ENCODE measurements around the gene NEB.

NEB gene

DNA sequence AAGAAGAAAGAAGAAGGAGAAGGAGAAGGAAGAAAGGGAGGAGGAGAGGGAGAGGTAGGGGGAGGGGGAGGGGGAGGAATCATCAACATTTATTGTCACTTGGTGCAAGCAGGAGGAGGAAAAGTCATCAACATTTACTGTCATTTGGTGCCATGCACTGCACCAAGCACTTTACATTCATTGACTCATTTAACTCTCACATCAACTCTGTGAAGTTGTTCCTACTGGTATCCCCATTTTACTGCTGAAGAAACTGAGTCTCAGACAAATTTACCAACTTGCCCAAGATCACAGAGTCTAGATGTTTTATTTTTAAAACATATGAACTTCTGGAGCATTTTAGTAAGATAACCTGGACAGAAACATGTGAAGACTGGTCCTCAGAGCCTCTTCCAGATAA is 46.7 kb upstream of the NEB start:
- H2AFZ ChIP-seq, result no peak overlapping the region
- no peak overlapping the region for H3K27ac ChIP-seq
- no peak overlapping the region for H3K4me3 ChIP-seq (ENCODE audit: low read depth, low read length)
- no peak overlapping the region for H3K4me2 ChIP-seq (ENCODE audit: low read length)
- TF ChIP-seq, protein P1, sequence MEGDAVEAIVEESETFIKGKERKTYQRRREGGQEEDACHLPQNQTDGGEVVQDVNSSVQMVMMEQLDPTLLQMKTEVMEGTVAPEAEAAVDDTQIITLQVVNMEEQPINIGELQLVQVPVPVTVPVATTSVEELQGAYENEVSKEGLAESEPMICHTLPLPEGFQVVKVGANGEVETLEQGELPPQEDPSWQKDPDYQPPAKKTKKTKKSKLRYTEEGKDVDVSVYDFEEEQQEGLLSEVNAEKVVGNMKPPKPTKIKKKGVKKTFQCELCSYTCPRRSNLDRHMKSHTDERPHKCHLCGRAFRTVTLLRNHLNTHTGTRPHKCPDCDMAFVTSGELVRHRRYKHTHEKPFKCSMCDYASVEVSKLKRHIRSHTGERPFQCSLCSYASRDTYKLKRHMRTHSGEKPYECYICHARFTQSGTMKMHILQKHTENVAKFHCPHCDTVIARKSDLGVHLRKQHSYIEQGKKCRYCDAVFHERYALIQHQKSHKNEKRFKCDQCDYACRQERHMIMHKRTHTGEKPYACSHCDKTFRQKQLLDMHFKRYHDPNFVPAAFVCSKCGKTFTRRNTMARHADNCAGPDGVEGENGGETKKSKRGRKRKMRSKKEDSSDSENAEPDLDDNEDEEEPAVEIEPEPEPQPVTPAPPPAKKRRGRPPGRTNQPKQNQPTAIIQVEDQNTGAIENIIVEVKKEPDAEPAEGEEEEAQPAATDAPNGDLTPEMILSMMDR (IDR thresholded peaks at IDR 0.05), result no peak
- no peaks in the 10 kb centered on the region for H3K27me3 ChIP-seq (ENCODE audit: control insufficient read depth, insufficient read depth, low read length)
- H3K9me3 ChIP-seq (ENCODE audit: control insufficient read depth, low read length), result no peaks in the 10 kb centered on the region
- no peaks in the 10 kb centered on the region for H3K36me3 ChIP-seq (ENCODE audit: control insufficient read depth, insufficient read depth, low read length)
- H3K79me2 ChIP-seq, result no peaks in the 10 kb centered on the region
- H3K9ac ChIP-seq, result no peak overlapping the region
- no peaks in the 10 kb centered on the region for H3K4me1 ChIP-seq

DNA sequence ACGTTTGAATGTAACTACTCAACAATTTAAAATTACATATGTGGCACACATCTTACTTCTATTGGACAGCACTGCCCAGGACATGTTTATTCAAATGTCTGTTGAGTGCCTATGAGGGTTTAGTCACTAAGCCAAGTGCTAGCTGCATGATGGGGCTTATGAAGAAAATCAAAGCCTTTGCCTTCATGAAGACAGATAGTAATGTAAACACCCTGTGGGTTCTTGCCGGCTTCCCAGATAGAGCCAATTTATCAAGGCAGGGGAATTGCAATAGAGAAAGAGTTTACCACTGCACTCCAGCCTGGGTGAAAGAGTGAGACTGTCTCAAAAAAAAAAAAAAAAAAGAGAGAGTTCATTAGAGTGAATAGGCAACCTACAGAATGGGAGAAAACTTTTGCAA is 43.7 kb upstream of the NEB start:
- H3K79me2 ChIP-seq, result no peaks in the 10 kb centered on the region
- no peak overlapping the region for H2AFZ ChIP-seq
- H3K27me3 ChIP-seq (ENCODE audit: control insufficient read depth, insufficient read depth, low read length), result no peaks in the 10 kb centered on the region
- TF ChIP-seq, protein P1 (IDR thresholded peaks at IDR 0.05), result no peak
- no peaks in the 10 kb centered on the region for H3K9me3 ChIP-seq (ENCODE audit: control insufficient read depth, low read length)
- no peaks in the 10 kb centered on the region for H3K36me3 ChIP-seq (ENCODE audit: control insufficient read depth, insufficient read depth, low read length)
- H3K4me3 ChIP-seq (ENCODE audit: low read depth, low read length), result no peak overlapping the region
- H3K27ac ChIP-seq, result no peak overlapping the region
- H3K4me1 ChIP-seq, result no peaks in the 10 kb centered on the region
- no peak overlapping the region for H3K4me2 ChIP-seq (ENCODE audit: low read length)
- no peak overlapping the region for H3K9ac ChIP-seq

DNA sequence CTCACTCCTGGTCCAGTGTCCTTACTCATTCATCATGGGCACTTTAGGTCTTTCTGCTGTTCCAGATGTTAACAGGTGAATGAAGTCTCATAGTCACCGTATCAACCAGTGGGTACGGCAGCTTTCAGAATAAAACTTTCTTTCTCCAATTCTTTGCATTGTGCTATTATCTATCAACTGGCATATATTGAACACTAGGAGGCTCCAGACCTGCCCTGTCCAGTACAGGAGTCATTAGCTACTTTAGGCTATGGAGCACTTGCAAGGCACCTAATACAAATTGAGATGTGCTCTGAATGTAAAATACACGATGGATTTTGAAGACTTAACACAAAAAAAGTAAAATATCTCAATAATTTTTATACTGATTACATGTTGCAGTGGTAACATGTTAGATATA is 43.2 kb upstream of the NEB start:
- no peaks in the 10 kb centered on the region for H3K4me1 ChIP-seq
- H3K36me3 ChIP-seq (ENCODE audit: control insufficient read depth, insufficient read depth, low read length), result no peaks in the 10 kb centered on the region
- H3K27ac ChIP-seq, result no peak overlapping the region
- H2AFZ ChIP-seq, result no peak overlapping the region
- H3K4me2 ChIP-seq (ENCODE audit: low read length), result no peak overlapping the region
- TF ChIP-seq, protein P1 (IDR thresholded peaks at IDR 0.05), result no peak
- no peaks in the 10 kb centered on the region for H3K79me2 ChIP-seq
- no peak overlapping the region for H3K4me3 ChIP-seq (ENCODE audit: low read depth, low read length)
- H3K27me3 ChIP-seq (ENCODE audit: control insufficient read depth, insufficient read depth, low read length), result no peaks in the 10 kb centered on the region
- H3K9me3 ChIP-seq (ENCODE audit: control insufficient read depth, low read length), result no peaks in the 10 kb centered on the region
- no peak overlapping the region for H3K9ac ChIP-seq

DNA sequence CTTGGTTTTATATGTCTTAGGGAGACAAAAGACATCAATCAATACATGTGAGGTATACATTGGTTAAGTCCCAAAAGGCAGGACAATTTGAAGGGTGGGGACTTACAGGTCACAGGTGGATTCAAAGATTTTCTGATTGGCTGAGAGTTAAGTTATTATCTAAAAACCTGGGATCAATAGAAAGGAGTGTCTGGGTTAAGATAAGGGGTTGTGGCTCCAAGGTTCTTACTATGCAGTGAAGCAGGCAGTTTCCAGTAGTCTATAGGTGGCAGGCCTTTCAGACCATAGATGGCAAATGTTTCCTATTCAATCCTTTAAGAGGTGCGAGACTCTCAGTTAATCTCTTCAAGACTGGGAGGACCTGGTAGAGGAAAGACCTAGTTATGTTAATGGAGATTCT is 42.1 kb upstream of the NEB start:
- Histone ChIP-seq H3K4me3 (ENCODE audit: low read depth, low read length) (no peak overlapping the region), H3K27ac (no peak overlapping the region), H2AFZ (no peak overlapping the region), H3K36me3 (ENCODE audit: control insufficient read depth, insufficient read depth, low read length) (no peaks in the 10 kb centered on the region), H3K9me3 (ENCODE audit: control insufficient read depth, low read length) (no peaks in the 10 kb centered on the region), H3K79me2 (no peaks in the 10 kb centered on the region), H3K4me1 (no peaks in the 10 kb centered on the region), H3K9ac (no peak overlapping the region), H3K4me2 (ENCODE audit: low read length) (no peak overlapping the region), H3K27me3 (ENCODE audit: control insufficient read depth, insufficient read depth, low read length) (no peaks in the 10 kb centered on the region)
- TF ChIP-seq, protein P1 (IDR thresholded peaks at IDR 0.05), result no peak

DNA sequence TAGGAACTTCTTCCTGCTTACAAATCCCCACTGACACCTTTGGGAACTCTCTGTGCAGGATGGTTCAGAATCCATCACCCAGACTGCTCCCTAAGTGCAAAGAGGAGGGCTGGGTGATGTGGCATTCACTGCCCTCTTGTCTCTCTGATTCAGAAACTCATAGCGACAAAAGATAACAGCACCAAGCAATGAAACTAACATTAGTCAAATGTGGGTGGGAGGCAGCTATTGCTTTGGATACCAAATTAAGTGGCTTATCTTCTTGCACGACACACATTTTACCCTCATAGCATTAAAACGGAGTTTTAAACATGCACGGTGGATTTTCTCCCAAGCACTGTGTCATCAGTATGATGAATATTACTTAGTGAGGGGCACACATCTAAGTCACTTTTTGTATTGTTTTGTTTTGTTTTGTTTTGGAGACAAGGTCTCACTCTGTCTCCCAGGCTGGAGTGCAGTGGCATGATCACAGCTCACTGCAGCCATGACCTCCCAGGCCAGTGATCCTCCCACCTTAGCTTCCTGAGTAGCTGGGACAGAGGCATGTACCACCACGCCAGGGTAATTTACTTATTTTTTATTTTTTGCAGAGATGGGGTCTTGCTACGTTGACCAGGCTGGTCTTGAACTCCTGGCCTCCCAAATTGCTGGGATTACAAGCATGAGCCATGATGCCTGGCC is 40.9 kb upstream of the NEB start:
- Histone ChIP-seq H3K79me2 (no peaks in the 10 kb centered on the region), H3K4me2 (ENCODE audit: low read length) (no peak overlapping the region), H3K4me3 (ENCODE audit: low read depth, low read length) (no peak overlapping the region), H3K9me3 (ENCODE audit: control insufficient read depth, low read length) (no peaks in the 10 kb centered on the region), H3K36me3 (ENCODE audit: control insufficient read depth, insufficient read depth, low read length) (no peaks in the 10 kb centered on the region), H3K9ac (no peak overlapping the region), H3K27ac (no peak overlapping the region), H3K4me1 (no peaks in the 10 kb centered on the region), H3K27me3 (ENCODE audit: control insufficient read depth, insufficient read depth, low read length) (no peaks in the 10 kb centered on the region), H2AFZ (no peak overlapping the region)
- TF ChIP-seq, protein P1 (IDR thresholded peaks at IDR 0.05), result no peak

Measured in parathyroid adenoma (tissue), 2 donors.